GM18502 (cell line): ENCODE measurements around the gene TMEM151B.
"Not testable (repeated sequence)": the region's sequence is repeated elsewhere in the genome, so short reads cannot be mapped to it uniquely, and the experiment has no call there.

Source experiments
- ATAC-seq: cut with Tn5 transposase; IDR thresholded peaks from one replicate; pipeline ENCODE4 v1.9.1; 2021; ENCODE audit warnings: mild to moderate bottlenecking; ENCODE audit not compliant: unreplicated experiment, poor library complexity

TMEM151B gene

GRCh38 chr6:44301106-44301505, 30.9 kb downstream of the TMEM151B start:
- no peak for ATAC-seq

GRCh38 chr6:44301782-44302564, 31.7 kb downstream of the TMEM151B start:
- ATAC-seq, result no peak

- no peak for ATAC-seq
These were observed 32.6 kb downstream of the TMEM151B start for GRCh38 chr6:44302856-44303255.

- ATAC-seq, result no peak
These were observed 33.6 kb downstream of the TMEM151B start for GRCh38 chr6:44303842-44304241.

- no peak for ATAC-seq
These were observed 34.3 kb downstream of the TMEM151B start for GRCh38 chr6:44304282-44305199.

- ATAC-seq, result no peak
These were observed 35.0 kb downstream of the TMEM151B start for GRCh38 chr6:44305200-44305725.

- no peak for ATAC-seq
These were observed 36.5 kb downstream of the TMEM151B start for GRCh38 chr6:44306710-44307109.

GRCh38 chr6:44307217-44307616, 37.0 kb downstream of the TMEM151B start:
- ATAC-seq, result no peak

- no peak for ATAC-seq
These were observed 38.8 kb downstream of the TMEM151B start for GRCh38 chr6:44309092-44309491.

- ATAC-seq, result no peak
These were observed 39.4 kb downstream of the TMEM151B start for GRCh38 chr6:44309631-44310030.

- no peak for ATAC-seq
These were observed 40.0 kb downstream of the TMEM151B start for GRCh38 chr6:44310241-44310640.

GRCh38 chr6:44311304-44311703, 41.1 kb downstream of the TMEM151B start:
- ATAC-seq, result no peak

- ATAC-seq, result no peak
These were observed 41.5 kb downstream of the TMEM151B start for GRCh38 chr6:44311767-44312166.

GRCh38 chr6:44312901-44313788, 42.9 kb downstream of the TMEM151B start, which contains the start of gene AARS2:
Gene AARS2, minus strand, starts transcription at chr6:44313347. Its CDS starts 24 bp downstream, at chr6:44313323.
- ATAC-seq, result peak; percentile 95

GRCh38 chr6:44314657-44315056, 44.4 kb downstream of the TMEM151B start:
- not testable (repeated sequence) for ATAC-seq

- ATAC-seq, result no peak
These were observed 45.3 kb downstream of the TMEM151B start for GRCh38 chr6:44315516-44315915.

- ATAC-seq, result no peak
These were observed 45.7 kb downstream of the TMEM151B start for GRCh38 chr6:44315951-44316350.

- ATAC-seq, result no peak
These were observed 46.2 kb downstream of the TMEM151B start for GRCh38 chr6:44316481-44316880.

GRCh38 chr6:44317136-44317631, 46.9 kb downstream of the TMEM151B start:
- not testable (repeated sequence) for ATAC-seq

- no peak for ATAC-seq
These were observed 51.0 kb downstream of the TMEM151B start for GRCh38 chr6:44321210-44321609.
